GM21723 (cell line): Measurements from ENCODE around the gene SMARCD3.

Experiments
- ATAC-seq: cut with Tn5 transposase; IDR thresholded peaks from one replicate; pipeline ENCODE4 v1.9.1; 2021; ENCODE audit warnings: mild to moderate bottlenecking, moderate library complexity; ENCODE audit not compliant: unreplicated experiment

The SMARCD3 gene

GRCh38 chr7:151273651-151274390 is 25.3 kb upstream of the SMARCD3 start:
- no peak for ATAC-seq

GRCh38 chr7:151272877-151273276 is 24.4 kb upstream of the SMARCD3 start:
- ATAC-seq, result no peak

- ATAC-seq, result no peak
Measured at GRCh38 chr7:151272405-151272804, 23.9 kb upstream of the SMARCD3 start.

DNA sequence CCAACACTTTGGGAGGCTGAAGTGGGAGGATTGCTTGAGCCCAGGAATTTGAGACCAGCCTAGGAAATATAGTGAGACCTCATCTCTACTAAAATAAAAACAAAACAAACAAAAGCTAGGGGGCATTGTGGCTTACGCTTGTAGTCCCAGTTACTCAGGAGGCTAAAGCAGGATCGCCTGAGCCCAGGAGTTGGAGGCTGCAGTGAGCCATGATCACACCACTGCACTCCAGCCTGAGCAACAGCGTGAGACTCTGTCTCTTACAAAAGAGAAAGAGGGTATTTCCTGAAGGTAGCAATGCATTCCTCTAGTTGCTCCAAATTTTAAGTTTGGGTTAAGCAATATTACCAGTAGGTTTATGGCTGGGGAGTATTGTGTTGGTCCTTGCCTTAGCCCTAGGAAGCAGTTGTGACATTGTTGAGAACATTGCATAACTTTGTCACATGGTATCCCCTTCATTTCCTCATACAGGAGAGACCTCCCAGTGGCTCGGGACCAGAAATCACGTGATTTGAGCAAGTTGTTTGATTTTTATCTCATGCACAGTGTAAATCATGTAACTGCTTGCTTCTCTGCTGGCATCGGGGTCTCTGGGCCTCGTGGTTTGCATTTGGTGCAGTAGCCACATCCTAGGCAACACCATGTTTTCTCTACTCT is 23.3 kb upstream of the SMARCD3 start:
- ATAC-seq, result no peak

DNA sequence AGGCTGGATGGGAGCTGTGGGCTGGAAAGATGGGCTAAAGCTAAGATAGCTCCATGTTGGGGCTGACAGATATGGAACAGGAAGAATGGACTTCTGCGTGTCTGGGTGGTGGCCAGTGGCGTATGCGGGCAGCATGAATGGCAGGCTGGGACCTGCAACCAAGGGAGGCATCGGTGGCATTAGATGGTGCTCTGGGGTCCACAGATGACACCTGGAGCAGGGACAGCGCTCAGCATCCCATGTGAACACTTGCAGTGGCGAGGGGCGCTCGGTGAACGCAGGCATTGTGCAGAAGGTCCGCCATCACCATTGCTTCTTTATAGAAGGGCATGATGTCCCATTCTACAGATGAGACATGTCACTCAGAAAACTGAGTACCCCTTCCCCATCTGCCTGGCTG is 21.0 kb upstream of the SMARCD3 start:
- no peak for ATAC-seq

GRCh38 chr7:151265351-151265931 is 16.9 kb upstream of the SMARCD3 start:
- no peak for ATAC-seq

- ATAC-seq, result no peak
Measured at GRCh38 chr7:151264615-151265014, 16.1 kb upstream of the SMARCD3 start.

DNA sequence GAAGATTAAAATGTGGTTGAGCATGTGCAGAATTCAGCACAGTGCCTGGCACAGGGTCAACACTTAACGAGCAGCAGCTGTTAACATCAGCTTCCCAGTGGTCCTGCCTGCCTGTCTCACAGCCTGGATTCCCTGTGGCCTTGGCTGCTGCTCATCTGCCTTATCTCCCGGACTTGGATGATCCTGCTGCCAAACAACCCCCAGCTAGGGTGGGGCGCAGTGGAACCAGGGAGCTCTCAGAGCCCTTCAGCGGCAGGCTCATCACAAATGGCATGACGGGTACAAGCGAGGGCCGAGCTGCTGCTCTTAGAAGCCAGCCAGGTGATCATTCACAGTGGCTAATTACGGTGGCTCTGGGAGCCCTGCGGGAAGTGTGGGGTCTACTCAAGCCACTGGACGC is 13.0 kb upstream of the SMARCD3 start:
- ATAC-seq, result no peak

- ATAC-seq, result no peak
Measured at GRCh38 chr7:151260883-151261282, 12.4 kb upstream of the SMARCD3 start.

- ATAC-seq, result no peak
Measured at GRCh38 chr7:151260471-151260870, 12.0 kb upstream of the SMARCD3 start.

DNA sequence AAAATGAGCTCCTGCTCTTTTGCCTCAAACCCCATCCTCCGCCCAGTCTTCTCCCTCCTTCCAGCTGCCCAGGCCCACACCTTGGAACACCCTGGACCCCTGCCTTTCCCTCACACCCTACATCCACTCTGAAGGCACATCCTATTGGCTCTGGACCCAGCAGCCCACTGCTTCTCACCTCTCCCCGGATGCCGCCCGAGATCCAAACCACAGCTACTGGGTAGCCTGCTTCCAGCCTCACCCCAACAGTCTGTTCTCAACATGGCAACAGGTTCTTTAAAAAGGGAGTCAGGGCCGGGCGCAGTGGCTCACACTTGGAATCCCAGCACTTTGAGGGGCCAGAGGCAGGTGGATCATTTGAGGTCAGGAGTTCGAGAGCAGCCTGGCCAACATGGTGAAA is 9.5 kb upstream of the SMARCD3 start:
- no peak for ATAC-seq

DNA sequence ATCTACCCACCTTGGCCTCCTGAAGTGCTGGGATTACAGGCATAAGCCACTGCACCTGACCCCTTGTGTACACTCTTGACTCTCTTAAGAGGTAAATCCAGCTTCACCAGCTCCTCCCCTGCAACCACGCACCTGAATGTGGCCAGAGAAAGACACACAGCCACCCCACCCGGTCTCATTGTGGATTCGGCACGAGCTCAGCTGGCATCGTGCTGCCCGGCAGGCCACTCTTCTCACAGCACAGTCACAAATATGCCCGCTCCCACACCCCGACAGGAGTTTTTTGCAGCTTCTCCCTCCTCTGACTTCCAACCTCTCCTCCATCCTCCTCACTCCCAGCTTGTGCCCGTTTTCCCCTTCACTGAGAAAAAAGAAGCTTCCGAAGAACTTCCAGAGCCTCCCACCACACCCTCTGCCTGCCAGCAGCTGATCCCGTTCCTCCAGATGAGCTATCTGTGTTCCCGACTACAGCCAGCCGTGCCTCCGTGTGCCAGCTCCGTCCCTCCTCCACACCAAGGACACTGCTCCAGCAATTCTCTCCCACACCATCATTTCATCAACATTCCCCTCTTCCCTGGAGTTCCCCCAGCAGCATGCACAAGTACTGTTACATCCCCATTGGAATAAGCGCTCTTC is 8.0 kb upstream of the SMARCD3 start:
- no peak for ATAC-seq

- ATAC-seq, result no peak
Measured at GRCh38 chr7:151255390-151255789, 6.9 kb upstream of the SMARCD3 start.

DNA sequence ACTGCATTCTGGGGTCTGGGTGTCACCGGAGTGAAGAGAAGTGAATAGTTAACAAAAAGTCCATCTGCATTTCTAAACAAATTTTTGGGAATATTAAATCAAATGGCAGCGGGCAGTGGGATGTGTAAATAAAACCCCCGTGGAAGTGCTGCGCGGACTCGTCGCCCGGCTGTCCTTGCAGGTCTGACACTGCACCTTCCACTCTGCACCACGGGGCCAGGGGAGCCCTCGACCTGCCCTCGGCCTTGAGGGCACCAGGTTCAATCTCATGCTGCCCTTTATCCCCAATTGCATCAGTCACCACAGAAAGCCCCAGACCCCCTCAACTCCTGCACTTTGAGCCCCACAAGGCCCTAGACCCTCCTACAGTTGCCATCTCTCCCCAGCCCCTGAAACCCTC is 6.4 kb upstream of the SMARCD3 start:
- no peak for ATAC-seq

DNA sequence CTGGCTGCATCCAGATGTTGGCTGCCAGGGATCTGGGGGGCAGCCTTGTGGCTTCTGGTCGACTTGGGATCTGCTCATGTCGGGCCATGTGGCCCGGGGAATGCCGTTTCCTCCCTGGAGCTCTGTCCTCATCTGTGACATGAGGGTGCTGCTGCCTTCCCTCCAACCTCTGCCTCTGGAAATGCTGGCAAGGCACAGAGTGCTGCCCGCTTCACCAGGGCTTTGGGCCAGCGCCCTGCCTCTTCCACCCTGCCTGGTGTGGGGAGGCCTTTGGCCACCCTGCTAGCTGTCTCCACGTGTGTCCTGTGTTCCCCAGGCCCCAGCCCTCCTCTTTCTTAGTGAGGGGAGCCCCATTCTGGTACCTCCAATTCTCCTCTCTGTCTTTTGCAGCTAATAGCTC is 5.8 kb upstream of the SMARCD3 start:
- ATAC-seq, result no peak

DNA sequence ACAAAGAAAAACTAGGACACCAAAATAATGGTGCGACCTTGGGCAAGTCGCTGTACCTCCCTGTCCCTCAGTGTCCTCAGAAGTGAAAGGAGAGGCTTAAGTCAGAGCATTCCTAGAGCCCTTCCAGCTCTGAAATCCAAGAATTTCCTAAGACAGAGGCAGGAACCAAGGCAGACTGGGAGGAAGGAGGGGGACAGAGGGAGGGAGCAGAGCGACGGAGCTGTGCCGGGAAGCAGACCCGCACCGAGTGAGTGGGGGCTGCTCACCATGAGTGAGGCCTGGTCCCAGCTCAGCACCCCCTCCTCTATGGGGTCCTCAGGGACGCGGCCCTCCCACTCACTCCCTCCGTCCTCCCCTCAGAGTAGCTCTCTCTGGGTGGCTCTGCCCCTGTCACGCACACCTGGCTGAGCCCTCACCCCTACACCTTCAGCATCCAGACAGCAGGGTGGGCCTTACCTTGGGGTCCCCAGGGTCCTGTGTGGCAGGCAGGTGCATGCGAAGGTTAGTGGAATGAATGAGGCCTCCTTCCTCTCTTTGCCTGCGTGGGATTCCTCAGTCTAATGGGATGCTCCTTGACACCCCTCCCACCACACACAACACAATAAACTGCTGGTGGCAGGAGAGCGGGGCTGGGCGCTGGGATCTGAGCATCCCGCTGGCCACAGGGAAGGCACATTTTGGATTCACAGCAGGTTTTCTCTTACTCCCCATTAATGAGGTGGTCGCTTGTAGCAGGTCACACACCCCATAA is 4.6 kb upstream of the SMARCD3 start:
- ATAC-seq, result no peak

- ATAC-seq, result no peak
Measured at GRCh38 chr7:151252561-151252835, 4.0 kb upstream of the SMARCD3 start.

DNA sequence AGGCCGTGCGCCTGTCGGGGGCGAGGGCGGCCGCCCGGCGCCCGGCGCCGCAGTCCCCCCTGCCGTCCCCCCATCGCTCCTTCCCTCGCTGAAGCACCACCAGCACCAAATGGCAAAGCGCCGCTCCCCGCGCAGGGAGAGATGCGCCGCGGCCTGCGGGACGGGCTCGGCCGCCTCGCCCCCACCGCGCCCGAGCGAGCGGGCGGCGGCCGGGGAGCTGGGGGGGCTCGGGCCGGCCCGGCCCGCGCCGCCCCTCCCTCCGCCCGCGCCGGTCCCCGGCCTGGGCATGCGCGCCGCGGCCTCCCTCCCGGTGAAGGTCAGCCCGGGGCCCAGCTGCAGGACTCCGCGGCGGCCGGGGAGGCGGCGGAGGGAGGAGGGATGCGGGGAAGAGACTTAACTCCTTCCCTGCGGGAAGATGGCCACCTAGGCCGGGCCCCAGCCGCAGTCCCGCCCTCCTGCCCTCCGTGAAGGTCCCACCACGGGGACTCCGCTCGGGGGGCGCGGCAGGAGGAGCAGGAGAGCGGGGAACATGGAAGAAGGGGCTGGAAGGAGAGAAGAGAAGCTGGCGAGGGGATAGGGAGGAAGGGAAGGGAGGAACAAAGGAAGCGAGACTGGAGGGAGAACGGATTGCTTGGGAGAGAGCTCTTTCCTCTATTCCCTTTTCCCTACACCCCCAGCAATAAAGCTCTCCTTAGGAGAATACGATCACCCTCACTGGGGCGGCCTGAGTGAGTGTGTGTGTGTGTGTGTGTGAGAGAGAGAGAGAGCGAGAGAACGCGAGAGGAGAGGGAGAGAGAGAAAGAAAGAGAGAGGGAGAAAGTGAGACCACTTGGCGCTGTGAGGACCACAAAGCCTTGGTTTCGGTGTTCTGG is 3.4 kb upstream of the SMARCD3 start:
- ATAC-seq, result no peak

- ATAC-seq, result no peak
Measured at GRCh38 chr7:151251328-151251688, 2.8 kb upstream of the SMARCD3 start.
